ENCODE data around the gene TMEM163.

TMEM163 gene

DNA sequence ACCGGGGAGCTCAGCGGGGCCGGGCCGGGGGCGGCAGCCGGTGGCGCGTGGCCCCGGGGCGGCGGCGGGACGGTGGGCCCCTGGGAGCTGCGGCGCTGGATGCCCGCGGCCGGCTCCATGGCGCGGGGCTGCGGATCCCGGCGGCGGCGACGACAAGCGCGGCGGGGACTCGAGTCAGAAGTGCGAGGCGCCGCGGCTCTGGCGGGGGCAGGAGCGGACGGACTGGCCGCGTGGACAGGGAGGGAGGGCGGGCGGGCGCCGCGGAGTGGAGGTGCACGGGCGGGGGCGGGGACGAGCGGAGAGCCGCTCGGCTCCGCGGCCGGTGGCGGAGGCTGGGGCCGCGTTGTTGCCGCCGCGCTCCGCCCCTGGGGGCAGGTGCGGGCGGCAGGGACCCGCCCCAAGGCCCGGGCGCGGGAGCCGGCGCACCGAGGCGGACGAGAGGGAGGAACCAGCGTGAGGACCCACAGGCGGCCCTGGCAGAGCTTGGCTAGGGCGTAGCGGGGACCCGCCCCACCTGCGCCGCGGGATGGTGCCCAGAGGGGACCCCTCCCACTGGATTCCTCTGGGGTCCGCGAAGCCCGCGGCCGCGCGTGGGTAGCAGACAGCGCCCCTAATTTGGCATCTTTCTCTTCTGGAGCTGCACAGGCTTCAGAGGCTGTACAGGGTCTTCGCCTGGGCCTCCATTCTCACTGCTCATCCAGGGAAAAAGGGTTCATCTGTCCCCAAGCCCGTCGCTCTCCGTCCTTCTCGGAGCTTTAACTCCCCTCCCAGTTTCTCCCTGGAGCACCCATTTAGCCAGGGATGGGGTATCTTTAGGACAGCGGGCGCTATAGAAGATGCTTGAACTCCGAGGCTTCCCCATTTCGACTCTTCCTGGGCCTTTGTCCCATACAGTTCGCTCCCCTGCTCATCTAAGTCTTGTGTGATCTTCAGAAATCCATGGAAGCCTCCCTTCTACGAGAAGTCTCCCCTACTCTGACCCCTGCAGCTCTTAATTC, at the start of gene TMEM163:
Gene TMEM163 (minus strand): TSS at position 184 of the 998 bp plus-strand sequence.
- Histone ChIP-seq H3K4me3 (ENCODE audit: low read depth, low read length, poor library complexity, severe bottlenecking) (peak within 1 kb of the TSS; percentile 60), H3K9me3 (ENCODE audit: low read length) (no peaks in the 10 kb centered on the region), H3K9me2 (ENCODE audit: low read depth, low read length) (no peaks in the 10 kb centered on the region), H3K4me1 (ENCODE audit: insufficient read depth, low read length, severe bottlenecking) (peaks cover 6% of the 10 kb centered on the region), H3K36me3 (ENCODE audit: insufficient read depth, low read length) (no peaks in the 10 kb centered on the region), H4K20me1 (ENCODE audit: insufficient read depth, low read length) (no peaks in the 10 kb centered on the region), H3F3A (ENCODE audit: insufficient read depth, low read length) (no peaks in the 10 kb centered on the region), H3K9ac (ENCODE audit: low read length) (peak within 1 kb of the TSS; percentile 42; the same call in 1 of the 2 replicates), H3K27me3 (ENCODE audit: insufficient read depth, low read length) (0 out of 2 replicates have a peak, but pooled peaks cover 5% of the 10 kb centered on the region), H3K79me2 (ENCODE audit: insufficient read depth, low read length) (no peaks in the 10 kb centered on the region), H3K27ac (ENCODE audit: low read depth, low read length, poor library complexity, severe bottlenecking) (no peak within 1 kb of the TSS), H2AFZ (ENCODE audit: low read length) (no peak within 1 kb of the TSS), H3K4me2 (ENCODE audit: low read length) (peak within 1 kb of the TSS; percentile 76)
- no peak for TF ChIP-seq EZH2 (IDR thresholded peaks at IDR 0.05; ENCODE audit: borderline replicate concordance, low read length)
- TF ChIP-seq, protein P1, sequence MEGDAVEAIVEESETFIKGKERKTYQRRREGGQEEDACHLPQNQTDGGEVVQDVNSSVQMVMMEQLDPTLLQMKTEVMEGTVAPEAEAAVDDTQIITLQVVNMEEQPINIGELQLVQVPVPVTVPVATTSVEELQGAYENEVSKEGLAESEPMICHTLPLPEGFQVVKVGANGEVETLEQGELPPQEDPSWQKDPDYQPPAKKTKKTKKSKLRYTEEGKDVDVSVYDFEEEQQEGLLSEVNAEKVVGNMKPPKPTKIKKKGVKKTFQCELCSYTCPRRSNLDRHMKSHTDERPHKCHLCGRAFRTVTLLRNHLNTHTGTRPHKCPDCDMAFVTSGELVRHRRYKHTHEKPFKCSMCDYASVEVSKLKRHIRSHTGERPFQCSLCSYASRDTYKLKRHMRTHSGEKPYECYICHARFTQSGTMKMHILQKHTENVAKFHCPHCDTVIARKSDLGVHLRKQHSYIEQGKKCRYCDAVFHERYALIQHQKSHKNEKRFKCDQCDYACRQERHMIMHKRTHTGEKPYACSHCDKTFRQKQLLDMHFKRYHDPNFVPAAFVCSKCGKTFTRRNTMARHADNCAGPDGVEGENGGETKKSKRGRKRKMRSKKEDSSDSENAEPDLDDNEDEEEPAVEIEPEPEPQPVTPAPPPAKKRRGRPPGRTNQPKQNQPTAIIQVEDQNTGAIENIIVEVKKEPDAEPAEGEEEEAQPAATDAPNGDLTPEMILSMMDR (IDR thresholded peaks at IDR 0.05; ENCODE audit: low read length): no peak

DNA sequence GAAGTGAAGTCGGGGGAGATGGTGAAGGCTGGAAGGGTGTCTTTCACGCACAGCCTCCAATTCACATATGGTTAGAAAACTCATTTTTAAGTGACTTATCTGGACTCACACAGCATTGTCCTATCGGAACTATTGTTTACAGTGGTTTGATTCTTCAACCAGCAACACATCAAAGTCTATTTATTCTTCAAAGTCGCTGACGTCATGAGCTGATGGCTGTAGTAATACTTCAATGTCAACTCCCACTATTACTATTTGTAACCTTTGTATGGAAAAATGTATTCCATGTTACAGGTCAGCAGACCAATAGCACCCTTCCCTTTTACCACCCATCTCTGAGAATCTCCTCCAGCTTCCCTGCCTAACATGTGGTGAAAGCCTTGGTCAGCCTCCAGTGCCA, 47.8 kb upstream of the TMEM163 start:
- H3K4me2 ChIP-seq (ENCODE audit: low read length): no peak overlapping the region
- no peak overlapping the region for H3K9ac ChIP-seq (ENCODE audit: low read length)
- no peak overlapping the region for H3K4me3 ChIP-seq (ENCODE audit: low read depth, low read length, poor library complexity, severe bottlenecking)
- H2AFZ ChIP-seq (ENCODE audit: low read length): no peak overlapping the region
- no peaks in the 10 kb centered on the region for H3K79me2 ChIP-seq (ENCODE audit: insufficient read depth, low read length)
- no peaks in the 10 kb centered on the region for H3K27me3 ChIP-seq (ENCODE audit: insufficient read depth, low read length)
- H3K36me3 ChIP-seq (ENCODE audit: insufficient read depth, low read length): no peaks in the 10 kb centered on the region
- no peaks in the 10 kb centered on the region for H3K9me2 ChIP-seq (ENCODE audit: low read depth, low read length)
- TF ChIP-seq EZH2 (IDR thresholded peaks at IDR 0.05; ENCODE audit: borderline replicate concordance, low read length): no peak
- TF ChIP-seq, protein P1 (IDR thresholded peaks at IDR 0.05; ENCODE audit: low read length): no peak
- no peaks in the 10 kb centered on the region for H3F3A ChIP-seq (ENCODE audit: insufficient read depth, low read length)
- H4K20me1 ChIP-seq (ENCODE audit: insufficient read depth, low read length): no peaks in the 10 kb centered on the region
- no peaks in the 10 kb centered on the region for H3K9me3 ChIP-seq (ENCODE audit: low read length)
- H3K4me1 ChIP-seq (ENCODE audit: insufficient read depth, low read length, severe bottlenecking): no peaks in the 10 kb centered on the region
- H3K27ac ChIP-seq (ENCODE audit: low read depth, low read length, poor library complexity, severe bottlenecking): no peak overlapping the region

DNA sequence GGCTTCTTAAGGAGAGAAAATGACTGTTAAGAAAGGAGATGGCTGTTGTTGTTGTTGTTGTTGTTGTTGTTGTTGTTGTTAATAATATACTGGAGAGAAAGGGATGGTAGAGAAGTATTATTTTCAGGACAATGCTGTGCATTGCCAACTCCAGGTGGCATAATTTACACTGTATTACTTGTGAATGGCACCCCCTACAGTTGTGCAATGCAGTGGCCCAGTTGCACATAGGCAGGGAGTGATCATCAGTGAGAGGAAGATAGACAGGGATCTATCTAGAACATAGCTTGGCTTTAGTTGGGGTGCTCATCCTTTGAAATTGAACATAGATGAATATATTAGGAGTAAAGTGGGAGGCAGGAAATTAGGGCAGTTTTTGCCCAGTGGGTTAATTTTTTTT, 47.2 kb upstream of the TMEM163 start:
- Histone ChIP-seq H3K27ac (ENCODE audit: low read depth, low read length, poor library complexity, severe bottlenecking) (no peak overlapping the region), H3K9me2 (ENCODE audit: low read depth, low read length) (no peaks in the 10 kb centered on the region), H3K4me1 (ENCODE audit: insufficient read depth, low read length, severe bottlenecking) (no peaks in the 10 kb centered on the region), H3F3A (ENCODE audit: insufficient read depth, low read length) (no peaks in the 10 kb centered on the region), H3K4me2 (ENCODE audit: low read length) (no peak overlapping the region), H3K9ac (ENCODE audit: low read length) (no peak overlapping the region), H3K4me3 (ENCODE audit: low read depth, low read length, poor library complexity, severe bottlenecking) (no peak overlapping the region), H4K20me1 (ENCODE audit: insufficient read depth, low read length) (no peaks in the 10 kb centered on the region), H2AFZ (ENCODE audit: low read length) (no peak overlapping the region), H3K36me3 (ENCODE audit: insufficient read depth, low read length) (no peaks in the 10 kb centered on the region), H3K9me3 (ENCODE audit: low read length) (no peaks in the 10 kb centered on the region), H3K79me2 (ENCODE audit: insufficient read depth, low read length) (no peaks in the 10 kb centered on the region), H3K27me3 (ENCODE audit: insufficient read depth, low read length) (no peaks in the 10 kb centered on the region)
- TF ChIP-seq, protein P1 (IDR thresholded peaks at IDR 0.05; ENCODE audit: low read length): peak; percentile 21; the same call in 1 of the 2 replicates
- no peak for TF ChIP-seq EZH2 (IDR thresholded peaks at IDR 0.05; ENCODE audit: borderline replicate concordance, low read length)

Measured in OCI-LY1 (cell line).